ENCODE results near the gene ZNF598. TPM values are rescaled to one million over a fixed set of nuclear protein-coding genes. Genes with fewer than 3 reads are reported as not detected.

Gene ZNF598
- total RNA-seq, 3 donors from 2014 or later (not counting 1 experiment from before 2014, with no cell fraction given) = 56.1 to 71.6 (median 58.2) TPM

GRCh38 chr16:1998360-1998835, 11.2 kb downstream of the ZNF598 start:
- peaks cover 7% of the 10 kb centered on the region for H3K4me1 ChIP-seq (ENCODE audit: control insufficient read depth, insufficient read depth, low read length)
- intact Hi-C loops (cut with micrococcal nuclease) = no loop called here
- no peak for TF ChIP-seq CTCF (IDR thresholded peaks at IDR 0.05)
- no peak overlapping the region for H3K4me3 ChIP-seq (ENCODE audit: low read length)
- Mint-ChIP-seq H3K4me1 (peaks cover 0 to 9% of the 10 kb centered on the region in 2 donors), H3K9me3 (no peaks in the 10 kb centered on the region), H3K36me3 (no peaks in the 10 kb centered on the region), H3K4me3 (no peak overlapping the region), H3K27ac (no peak overlapping the region), H3K27me3 (ENCODE audit: low read depth in 2 of 2) (no peaks in the 10 kb centered on the region)
- DNase-seq (no peak), ATAC-seq (no peak)
- no peak overlapping the region for H3K27ac ChIP-seq (ENCODE audit: low read length)
- H3K36me3 ChIP-seq (ENCODE audit: control insufficient read depth, insufficient read depth, low read length) = peaks cover 47% of the 10 kb centered on the region
- H3K9me3 ChIP-seq (ENCODE audit: control insufficient read depth, insufficient read depth, low read length) = no peaks in the 10 kb centered on the region
- 97% methylated on average over 27 of the region's 27 CpGs for WGBS (ENCODE audit: insufficient coverage)
- H3K27me3 ChIP-seq (ENCODE audit: control insufficient read depth, insufficient read depth, low read length) = no peaks in the 10 kb centered on the region

GRCh38 chr16:1997494-1998359, 11.9 kb downstream of the ZNF598 start:
- 93% methylated on average over 26 of the region's 26 CpGs for WGBS (ENCODE audit: insufficient coverage)
- ATAC-seq (no peak), DNase-seq (no peak)
- Mint-ChIP-seq H3K36me3 (no peaks in the 10 kb centered on the region), H3K4me1 (peaks cover 0 to 9% of the 10 kb centered on the region in 2 donors), H3K4me3 (no peak overlapping the region), H3K27ac (no peak overlapping the region), H3K27me3 (ENCODE audit: low read depth in 2 of 2) (no peaks in the 10 kb centered on the region), H3K9me3 (no peaks in the 10 kb centered on the region)
- H3K4me3 ChIP-seq (ENCODE audit: low read length) = no peak overlapping the region
- H3K9me3 ChIP-seq (ENCODE audit: control insufficient read depth, insufficient read depth, low read length) = no peaks in the 10 kb centered on the region
- peaks cover 11% of the 10 kb centered on the region for H3K4me1 ChIP-seq (ENCODE audit: control insufficient read depth, insufficient read depth, low read length)
- intact Hi-C loops (cut with micrococcal nuclease) = no loop called here
- H3K36me3 ChIP-seq (ENCODE audit: control insufficient read depth, insufficient read depth, low read length) = peaks cover 40% of the 10 kb centered on the region
- no peak for TF ChIP-seq CTCF (IDR thresholded peaks at IDR 0.05)
- no peaks in the 10 kb centered on the region for H3K27me3 ChIP-seq (ENCODE audit: control insufficient read depth, insufficient read depth, low read length)
- H3K27ac ChIP-seq (ENCODE audit: low read length) = no peak overlapping the region

GRCh38 chr16:1993731-1994131, 15.9 kb downstream of the ZNF598 start:
- Histone ChIP-seq H3K4me1 (ENCODE audit: control insufficient read depth, insufficient read depth, low read length) (peaks cover 36% of the 10 kb centered on the region), H3K4me3 (ENCODE audit: low read length) (no peak overlapping the region), H3K36me3 (ENCODE audit: control insufficient read depth, insufficient read depth, low read length) (peaks cover 11% of the 10 kb centered on the region), H3K27ac (ENCODE audit: low read length) (peak overlapping the region; percentile 35), H3K9me3 (ENCODE audit: control insufficient read depth, insufficient read depth, low read length) (no peaks in the 10 kb centered on the region), H3K27me3 (ENCODE audit: control insufficient read depth, insufficient read depth, low read length) (peaks cover 2% of the 10 kb centered on the region)
- DNase-seq = peak in 1 of 2 donors; percentile 58
- WGBS (ENCODE audit: insufficient coverage) = 100% methylated on average over 1 of the region's 2 CpGs
- intact Hi-C loops (cut with micrococcal nuclease) = no loop called here
- H3K4me3 Mint-ChIP-seq = no peak overlapping the region
- peaks cover 0 to 30% of the 10 kb centered on the region in 2 donors for H3K4me1 Mint-ChIP-seq
- H3K36me3 Mint-ChIP-seq = no peaks in the 10 kb centered on the region
- no peak for TF ChIP-seq CTCF (IDR thresholded peaks at IDR 0.05)
- H3K27ac Mint-ChIP-seq = peak overlapping the region; percentile 75 to 85
- H3K9me3 Mint-ChIP-seq = no peaks in the 10 kb centered on the region
- ATAC-seq = no peak
- no peaks in the 10 kb centered on the region for H3K27me3 Mint-ChIP-seq (ENCODE audit: low read depth in 2 of 2)

All from natural killer cell (primary cell).